K562 (cell line): ENCODE data around the gene SLC13A4. TPM values are rescaled to one million over a fixed set of nuclear protein-coding genes. Genes with fewer than 3 reads are reported as not detected.

ENCODE experiments used
- CBFA2T3 ChIP-seq: fragments of 450-650 bp; IDR thresholded peaks from 2 replicates; pipeline ENCODE4 v1.6.1; 2017
- DPF2 ChIP-seq: fragments of 450-650 bp; IDR thresholded peaks from 2 replicates; pipeline ENCODE4 v1.6.1; 2016
- ESRRB ChIP-seq: fragments of 250-450 bp; sonication (Bioruptor Pico); IDR thresholded peaks from 2 replicates; pipeline ENCODE4 v1.5.0; 2020; ENCODE audit warnings: mild to moderate bottlenecking, moderate library complexity, borderline replicate concordance
- ETS1 ChIP-seq: conservative IDR thresholded peaks from 2 replicates; pipeline ENCODE4 v1.6.1; 2011; ENCODE audit warnings: low read depth, mild to moderate bottlenecking, low read length; ENCODE audit not compliant: control insufficient read depth
- FOSL1 ChIP-seq: fragments of 200-800 bp; sonication (Bioruptor generic); conservative IDR thresholded peaks from 2 replicates; pipeline ENCODE4 v1.6.1; 2016; ENCODE audit warnings: missing genetic modification characterization, missing compliant biosample characterization
- FOXA1 ChIP-seq: fragments of 450-650 bp; IDR thresholded peaks from 2 replicates; pipeline ENCODE4 v1.6.1; 2016; ENCODE audit warnings: mild to moderate bottlenecking, borderline replicate concordance
- IFI16 ChIP-seq: fragments of 250-450 bp; sonication (Bioruptor Pico); IDR thresholded peaks from 2 replicates; pipeline ENCODE4 v2.1.2; 2022; ENCODE audit warnings: mild to moderate bottlenecking, inconsistent platforms
- KAT7 ChIP-seq: sonication (generic); formaldehyde crosslinking; IDR thresholded peaks from 2 replicates; pipeline ENCODE4 v1.8.0; 2022; ENCODE audit warnings: missing genetic modification reagents, mild to moderate bottlenecking, borderline replicate concordance
- NFRKB ChIP-seq: fragments of 450-650 bp; IDR thresholded peaks from 2 replicates; pipeline ENCODE4 v1.6.1; 2016; ENCODE audit warnings: low read depth
- PML ChIP-seq: IDR thresholded peaks from 2 replicates; pipeline ENCODE4 v1.6.1; 2012; ENCODE audit warnings: low read length, inconsistent platforms
- POU5F1 ChIP-seq: fragments of 150-350 bp; IDR thresholded peaks from 2 replicates; pipeline ENCODE4 v1.6.1; 2014; ENCODE audit warnings: borderline replicate concordance, low read length, low read depth, mild to moderate bottlenecking; ENCODE audit not compliant: partially characterized antibody
- SAFB2 ChIP-seq: fragments of 200-400 bp; formaldehyde crosslinking; IDR thresholded peaks from 2 replicates; pipeline ENCODE4 v1.6.1; 2018; ENCODE audit warnings: borderline replicate concordance, low read length, low read depth, moderate library complexity; ENCODE audit not compliant: severe bottlenecking
- SMAD3 ChIP-seq: fragments of 450-650 bp; formaldehyde crosslinking; conservative IDR thresholded peaks from 2 replicates; pipeline ENCODE4 v1.4.0; 2020; ENCODE audit warnings: mild to moderate bottlenecking
- SMARCE1 ChIP-seq: fragments of 450-650 bp; IDR thresholded peaks from 2 replicates; pipeline ENCODE4 v1.7.1; 2016; ENCODE audit warnings: mild to moderate bottlenecking
- SNRNP70 ChIP-seq: fragments of 200-400 bp; formaldehyde crosslinking; optimal IDR thresholded peaks from 2 replicates; pipeline ENCODE3; 2017; ENCODE audit warnings: low read depth, low read length
- TRIM24 ChIP-seq, 2 experiments: fragments of 450-650 bp; IDR thresholded peaks; 2 replicates each; pipeline ENCODE4 v1.6.1; 2016
- ZC3H8 ChIP-seq: fragments of 450-650 bp; IDR thresholded peaks from 2 replicates; pipeline ENCODE4 v1.6.1; 2017
- ZNF134 ChIP-seq: fragments of 250-450 bp; sonication (Bioruptor Pico); conservative IDR thresholded peaks from 2 replicates; pipeline ENCODE4 v1.4.0; 2020
- ZNF146 ChIP-seq: IDR thresholded peaks from one replicate; pipeline ENCODE4 v1.6.1; 2018; ENCODE audit warnings: missing compliant biosample characterization; ENCODE audit not compliant: unreplicated experiment
- ZNF263 ChIP-seq: sonication (generic); formaldehyde crosslinking; IDR thresholded peaks from 2 replicates; pipeline ENCODE4 v1.8.0; 2022; ENCODE audit warnings: mild to moderate bottlenecking, missing genetic modification reagents, borderline replicate concordance
- ZNF277 ChIP-seq: fragments of 250-450 bp; sonication (Bioruptor Pico); IDR thresholded peaks from 2 replicates; pipeline ENCODE4 v1.8.0; 2022; ENCODE audit warnings: inconsistent platforms, mild to moderate bottlenecking, moderate library complexity, borderline replicate concordance
- ZNF280B ChIP-seq: fragments of 250-450 bp; sonication (Bioruptor Pico); IDR thresholded peaks from 2 replicates; pipeline ENCODE4 v1.5.1; 2021; ENCODE audit warnings: mild to moderate bottlenecking
- ZNF57 ChIP-seq: fragments of 450-650 bp; formaldehyde crosslinking; IDR thresholded peaks from 2 replicates; pipeline ENCODE4 v1.4.0; 2020; ENCODE audit warnings: mild to moderate bottlenecking, moderate library complexity
- ZNF699 ChIP-seq: fragments of 250-450 bp; sonication (Bioruptor Pico); IDR thresholded peaks from 2 replicates; pipeline ENCODE4 v1.8.0; 2021; ENCODE audit warnings: mild to moderate bottlenecking, moderate library complexity; ENCODE audit not compliant: insufficient replicate concordance
- ZNF766 ChIP-seq: fragments of 200-800 bp; sonication (Bioruptor generic); conservative IDR thresholded peaks from 2 replicates; pipeline ENCODE4 v1.6.1; 2016; ENCODE audit warnings: missing genetic modification characterization, missing compliant biosample characterization
- polyA plus RNA-seq, 8 experiments: library from polyadenylated mRNA; depleted of rRNA in 4 of 8; stranded (reverse) in 5 of 8; unstranded in 3 of 8; fragments of >200 nt; fragmentation: Nextera tagmentation in 2 of 8; fragmentation: Illumina TruSeq in 1 of 8; extraction: Ambion mirVana in 2 of 8; extraction: Trizol in 1 of 8; gene quantifications; 2 replicates each; pipeline versions ENCODE4 v1.2.1 to v1.2.3, GENCODE V29; 2011 to 2014; ENCODE audit warnings: inconsistent platforms in 1 of 8, missing spikeins in 1 of 8
- total RNA-seq, 7 experiments: library from RNA; depleted of rRNA in 6 of 7; stranded (reverse); fragments of >200 nt in 6 of 7; fragmentation: Illumina TruSeq in 2 of 7; extraction: Trizol in 2 of 7; gene quantifications; 2 replicates each; pipeline versions ENCODE4 v1.2.1 to v1.2.3, GENCODE V29; 2011 to 2021; ENCODE audit warnings: low replicate concordance in 1 of 7
- TF ChIP-seq, protein P1 (sequence below): fragments of 450-650 bp; IDR thresholded peaks from 2 replicates; pipeline ENCODE4 v1.6.1; 2016; ENCODE audit warnings: low read depth, mild to moderate bottlenecking, moderate library complexity
- TF ChIP-seq, protein P2 (sequence below): fragments of 450-650 bp; formaldehyde crosslinking; IDR thresholded peaks from 2 replicates; pipeline ENCODE4 v1.4.0; 2022; ENCODE audit warnings: mild to moderate bottlenecking, moderate library complexity

SLC13A4 gene
- total and polyA plus RNA-seq, 9 of the 15 experiments (the other 6 are each of a cell fraction or from before 2014, with no cell fraction given), result 0.11 to 1.0 (median 0.36) TPM

DNA sequence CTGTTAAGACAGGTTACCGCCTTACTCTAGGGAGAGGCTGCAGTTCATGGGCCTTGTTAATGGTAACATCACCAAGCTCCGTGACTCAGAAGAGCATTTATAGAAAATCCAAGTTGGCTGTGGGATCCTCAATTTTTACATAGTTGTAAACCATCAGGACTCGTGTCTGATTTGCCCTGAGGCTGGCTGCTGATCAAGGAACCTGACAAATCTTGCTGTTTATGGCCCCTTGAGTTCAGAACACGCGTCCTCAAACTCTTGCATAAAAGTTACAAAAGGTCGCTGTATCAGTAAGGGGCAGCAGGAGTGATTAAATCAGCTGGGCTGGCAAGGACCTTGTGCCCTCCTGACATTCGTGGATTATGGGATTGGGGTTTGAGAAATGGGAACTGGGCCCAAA, 4.6 kb downstream of the SLC13A4 start (continued):
- no peak for TF ChIP-seq ZNF766 (CRISPR knock-in tag)
- TF ChIP-seq FOXA1, result no peak
- no peak for TF ChIP-seq ESRRB (CRISPR knock-in tag)
- no peak for TF ChIP-seq SMAD3
- no peak for TF ChIP-seq ZNF699 (CRISPR knock-in tag)
- no peak for TF ChIP-seq KAT7 (CRISPR knock-in tag)
- TF ChIP-seq SMARCE1, result peak; percentile 38; the same call in 1 of the 2 replicates
- TF ChIP-seq, protein P1, sequence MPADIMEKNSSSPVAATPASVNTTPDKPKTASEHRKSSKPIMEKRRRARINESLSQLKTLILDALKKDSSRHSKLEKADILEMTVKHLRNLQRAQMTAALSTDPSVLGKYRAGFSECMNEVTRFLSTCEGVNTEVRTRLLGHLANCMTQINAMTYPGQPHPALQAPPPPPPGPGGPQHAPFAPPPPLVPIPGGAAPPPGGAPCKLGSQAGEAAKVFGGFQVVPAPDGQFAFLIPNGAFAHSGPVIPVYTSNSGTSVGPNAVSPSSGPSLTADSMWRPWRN, result no peak
- TF ChIP-seq ZNF146 (CRISPR knock-in tag), result no peak
- TF ChIP-seq IFI16 (CRISPR knock-in tag), result no peak
- no peak for TF ChIP-seq NFRKB
- TF ChIP-seq PML, result no peak
- TF ChIP-seq TRIM24 (IDR thresholded peaks at IDR 0.05), result no peak
- TF ChIP-seq ZNF57, result no peak
- no peak for TF ChIP-seq ZNF280B
- TF ChIP-seq ZNF277 (CRISPR knock-in tag), result no peak
- TF ChIP-seq DPF2, result 0 out of 2 replicates have a peak, but pooled peaks have one; percentile 29
- no peak for TF ChIP-seq SAFB2
- peak; percentile 34 for TF ChIP-seq CBFA2T3
- 0 out of 2 replicates have a peak, but pooled peaks have one; percentile 17 for TF ChIP-seq FOSL1 (tag)
- TF ChIP-seq, protein P2, sequence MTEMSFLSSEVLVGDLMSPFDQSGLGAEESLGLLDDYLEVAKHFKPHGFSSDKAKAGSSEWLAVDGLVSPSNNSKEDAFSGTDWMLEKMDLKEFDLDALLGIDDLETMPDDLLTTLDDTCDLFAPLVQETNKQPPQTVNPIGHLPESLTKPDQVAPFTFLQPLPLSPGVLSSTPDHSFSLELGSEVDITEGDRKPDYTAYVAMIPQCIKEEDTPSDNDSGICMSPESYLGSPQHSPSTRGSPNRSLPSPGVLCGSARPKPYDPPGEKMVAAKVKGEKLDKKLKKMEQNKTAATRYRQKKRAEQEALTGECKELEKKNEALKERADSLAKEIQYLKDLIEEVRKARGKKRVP, result no peak
- no peak for TF ChIP-seq SNRNP70
- TF ChIP-seq ZC3H8, result no peak
- TF ChIP-seq ZNF134, result no peak
- no peak for TF ChIP-seq ETS1
- TF ChIP-seq ZNF263 (CRISPR knock-in tag), result 0 out of 2 replicates have a peak, but pooled peaks have one; percentile 17
- no peak for TF ChIP-seq POU5F1
